NCI-H128 (cell line): ENCODE results near the gene HERC6.
"Not testable (repeated sequence)": the region's sequence is repeated elsewhere in the genome, so short reads cannot be mapped to it uniquely, and the experiment has no call there.

Experiments used
- DNase-seq: peaks from one replicate; lab custom pipeline; 2025; ENCODE audit not compliant: unreplicated experiment; lab: John Stamatoyannopoulos, UW

Gene HERC6

DNA sequence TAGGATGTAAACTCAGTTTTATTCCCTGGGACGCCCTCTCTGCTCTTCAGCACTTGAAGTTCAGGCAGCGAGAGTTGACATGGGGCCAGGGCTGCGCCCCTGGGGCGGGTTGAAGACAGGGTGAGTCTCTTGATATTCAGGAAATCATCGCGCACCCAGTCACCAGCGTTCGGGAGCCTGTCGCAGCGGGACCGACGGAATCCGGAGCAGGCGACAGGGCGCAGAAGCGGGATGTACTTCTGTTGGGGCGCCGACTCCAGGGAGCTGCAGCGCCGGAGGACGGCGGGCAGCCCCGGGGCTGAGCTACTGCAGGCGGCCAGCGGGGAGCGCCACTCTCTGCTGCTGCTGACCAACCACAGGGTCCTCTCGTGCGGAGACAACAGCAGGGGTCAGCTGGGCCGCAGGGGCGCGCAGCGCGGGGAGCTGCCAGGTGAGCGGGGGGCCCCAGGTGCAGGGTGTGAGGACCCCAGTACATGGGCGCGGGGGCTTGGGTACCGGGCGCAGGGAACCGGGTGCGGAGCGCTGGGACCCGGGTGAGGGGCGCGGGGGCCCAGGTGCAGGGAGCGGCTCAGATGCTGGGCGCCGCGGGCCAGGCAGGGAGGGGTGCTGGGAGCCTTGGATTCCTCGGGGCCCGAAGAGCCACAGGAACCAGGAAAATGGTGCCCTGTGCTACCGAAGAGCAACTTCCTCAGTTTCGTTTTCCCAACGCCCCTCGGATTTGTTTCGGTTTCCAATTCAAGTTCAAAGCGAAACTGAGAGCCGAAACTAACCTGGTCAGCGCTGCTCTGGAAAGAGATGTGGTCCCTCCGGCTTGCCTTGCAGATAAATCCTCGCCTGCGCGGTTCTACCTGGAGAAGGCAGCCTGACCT is at the start of gene HERC6:
Gene HERC6 (plus strand): TSS at position 162 of the 869 bp plus-strand sequence. CDS start 70 bp downstream, at position 232.
- peak; percentile 37 for DNase-seq

DNA sequence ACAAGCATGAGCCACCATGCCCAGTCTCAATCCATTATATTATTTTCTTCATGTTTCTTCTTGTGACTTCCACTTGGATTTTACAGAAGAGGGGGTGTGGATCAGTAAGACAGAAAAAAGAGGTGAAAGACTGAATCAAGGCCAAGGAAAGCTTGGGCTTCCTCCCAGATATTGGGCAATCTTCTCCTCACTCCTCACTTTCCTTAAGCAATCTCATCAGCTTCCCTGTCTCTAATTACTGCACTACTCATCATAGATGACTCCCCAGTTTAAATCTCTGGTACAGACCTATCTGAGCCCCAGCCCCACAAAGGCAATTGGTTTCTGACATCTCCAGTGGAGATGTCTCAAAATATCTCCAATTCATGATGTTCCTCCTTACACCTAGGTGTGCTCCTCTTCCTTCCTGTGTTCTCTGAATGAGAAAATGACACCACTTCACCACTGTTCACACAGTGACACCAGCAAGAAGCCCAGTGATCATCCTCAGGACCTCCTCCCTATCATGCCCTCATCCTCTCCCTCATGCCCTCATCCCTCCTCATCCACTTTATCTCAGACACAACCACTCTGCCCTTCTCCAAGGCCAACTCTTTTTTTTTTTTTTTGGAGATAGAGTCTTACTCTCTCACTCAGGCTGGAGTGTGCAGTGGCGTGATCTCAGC is 44.8 kb upstream of the HERC6 start:
- DNase-seq, result no peak

DNA sequence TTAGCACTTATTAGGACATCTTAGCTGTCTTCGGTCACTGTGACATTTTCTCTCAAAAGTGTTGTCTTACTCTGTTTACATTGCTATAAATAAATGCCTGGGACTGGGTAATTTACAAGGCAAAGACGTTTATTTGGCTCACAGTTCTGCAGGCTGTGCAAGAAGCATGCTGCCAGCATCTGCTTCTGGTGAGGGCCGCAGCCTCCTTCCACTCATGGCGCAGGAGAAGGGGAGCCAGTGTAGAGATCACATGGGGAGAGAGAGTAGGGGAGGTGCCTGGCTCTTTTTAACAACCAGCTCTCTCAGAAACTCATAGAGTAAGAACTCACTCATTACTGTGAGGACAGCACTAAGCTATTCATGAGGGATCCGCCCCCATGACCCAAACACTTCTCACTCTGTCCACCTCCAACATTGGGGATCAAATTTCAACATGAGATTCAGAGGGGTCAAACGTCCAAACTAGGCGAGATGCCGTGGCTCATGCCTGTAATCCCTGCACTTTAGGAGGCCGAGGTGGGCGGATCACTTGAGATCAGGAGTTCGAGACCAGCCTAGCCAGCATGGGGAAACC is 43.5 kb upstream of the HERC6 start:
- no peak for DNase-seq

DNA sequence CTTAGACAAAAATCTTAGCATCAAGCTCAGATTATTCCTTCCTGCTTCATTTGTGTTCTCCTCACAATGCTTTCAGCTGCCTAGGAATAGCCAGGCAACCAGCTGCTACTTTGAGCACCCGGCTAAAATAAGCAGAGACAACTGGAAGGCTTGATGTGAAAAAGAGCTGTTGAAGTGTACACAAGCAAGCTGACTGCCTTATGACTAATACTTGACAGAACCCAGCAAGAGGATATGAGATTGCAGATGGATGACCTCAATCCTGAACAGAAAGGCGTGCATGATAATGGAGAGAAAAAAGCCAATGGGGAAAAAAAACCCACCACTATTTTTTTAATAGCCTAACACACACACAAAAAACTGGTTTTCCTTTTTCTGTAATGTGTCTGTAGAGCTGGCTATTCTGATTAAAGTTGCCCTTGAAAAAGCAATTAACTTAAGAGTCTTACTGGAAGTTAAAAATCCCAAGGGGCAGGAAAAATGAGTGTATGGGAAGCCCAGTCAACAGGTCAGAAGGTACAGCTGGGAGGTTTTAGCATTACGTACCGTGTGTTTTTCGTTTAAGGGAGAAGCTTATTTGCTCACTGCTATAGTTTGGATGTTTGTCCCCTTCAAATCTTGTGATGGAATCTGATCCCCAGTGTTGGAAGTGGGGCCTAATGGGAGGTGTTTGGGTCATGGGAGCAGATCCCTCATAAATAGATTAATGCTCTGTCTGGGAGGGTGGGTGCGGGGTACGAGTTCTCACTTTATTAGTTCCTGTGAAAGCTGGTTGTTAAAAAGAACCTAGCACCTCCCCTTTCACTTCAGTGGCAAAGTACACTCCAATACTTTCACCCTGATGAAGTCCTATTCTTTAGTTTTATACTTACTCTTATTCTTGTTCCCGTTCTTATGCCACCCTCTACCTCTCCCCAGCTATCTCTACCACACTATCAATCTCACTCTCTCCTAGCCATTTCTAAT is 37.1 kb upstream of the HERC6 start:
- no peak for DNase-seq

DNA sequence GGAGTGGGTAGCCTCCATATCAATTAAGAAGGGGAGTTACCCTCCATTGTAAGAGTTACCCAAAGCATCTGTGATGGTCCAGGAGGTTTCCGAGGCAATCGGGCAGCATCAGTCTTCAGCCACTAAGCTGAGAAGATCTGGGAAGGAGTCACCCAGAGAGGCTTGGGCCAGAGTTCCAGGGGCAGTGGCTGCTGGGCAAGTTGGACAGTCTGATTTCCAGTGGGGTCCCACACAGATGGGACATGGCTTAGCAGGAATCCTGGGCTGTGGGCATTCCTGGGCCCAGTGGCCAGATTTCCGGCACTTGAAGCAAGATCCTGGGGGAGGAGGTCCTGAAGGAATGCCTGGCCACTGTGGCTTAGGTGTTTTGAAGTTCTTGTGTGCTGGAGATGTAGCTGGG is 31.8 kb upstream of the HERC6 start:
- not testable (repeated sequence) for DNase-seq

DNA sequence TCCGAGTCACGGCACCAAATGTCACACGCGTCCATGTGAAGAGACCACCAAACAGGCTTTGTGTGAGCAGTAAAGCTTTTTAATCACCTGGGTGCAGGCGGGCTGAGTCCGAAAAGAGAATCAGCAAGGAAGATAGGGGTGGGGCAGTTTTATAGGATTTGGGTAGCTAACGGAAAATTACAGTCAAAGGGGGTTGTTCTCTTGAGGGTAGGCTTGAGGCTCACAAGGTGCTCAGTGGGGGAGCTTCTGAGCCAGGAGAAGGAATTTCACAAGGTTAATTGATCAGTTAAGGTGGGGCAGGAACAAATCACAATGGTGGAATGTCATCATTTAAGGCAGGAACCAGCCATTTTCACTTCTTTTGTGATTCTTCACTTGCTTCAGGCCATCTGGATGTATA is 29.9 kb upstream of the HERC6 start:
- not testable (repeated sequence) for DNase-seq

DNA sequence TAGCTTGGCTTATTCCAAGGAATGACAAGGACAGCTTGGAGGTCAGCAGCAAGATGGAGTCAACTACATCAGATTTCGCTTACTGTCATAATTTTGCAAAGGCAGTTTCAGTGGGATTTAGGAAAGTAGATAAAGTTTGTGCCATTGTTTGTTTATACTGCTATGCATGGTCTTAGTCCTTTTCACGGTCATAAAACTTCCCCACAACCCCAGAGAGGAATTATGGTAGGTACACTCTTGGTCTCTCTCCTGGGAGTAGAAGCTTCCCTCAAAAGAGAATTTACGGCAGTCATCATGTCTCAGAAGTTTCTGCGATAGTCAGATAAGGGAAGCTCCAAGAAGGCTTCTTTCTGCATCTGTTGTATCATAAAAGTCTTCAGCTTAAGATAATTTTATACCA is 27.9 kb upstream of the HERC6 start:
- no peak for DNase-seq

DNA sequence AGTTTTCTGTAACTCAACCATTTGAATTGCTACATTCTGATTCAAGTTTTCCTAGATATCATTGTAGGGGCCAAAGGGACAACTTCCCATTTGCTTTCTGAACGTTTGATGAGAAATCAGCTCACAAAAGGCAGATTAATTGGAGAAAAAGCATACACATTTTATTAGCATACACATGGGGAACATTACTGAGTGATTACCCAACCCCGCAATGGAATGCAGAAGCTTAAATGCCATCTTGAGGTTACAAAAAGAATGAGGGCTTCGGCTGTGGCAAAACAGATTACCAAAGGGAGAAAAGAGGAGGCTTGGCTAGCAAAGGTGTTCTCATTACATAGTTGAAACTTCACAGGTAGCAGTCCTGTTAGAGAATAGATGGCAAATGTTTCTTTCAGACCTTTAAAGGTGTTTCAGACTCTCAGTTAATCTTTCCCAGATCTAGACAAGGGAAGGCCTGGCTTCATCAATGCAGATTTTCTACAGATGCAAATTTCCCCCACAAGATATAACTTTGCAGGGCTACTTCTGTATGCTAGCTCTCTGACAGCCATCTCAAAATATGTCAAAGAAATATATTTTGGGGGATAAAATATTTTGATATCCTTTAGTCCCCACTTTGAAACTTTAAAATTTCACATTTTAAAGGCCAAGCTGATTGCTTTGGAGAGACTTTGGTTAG is 26.5 kb upstream of the HERC6 start:
- DNase-seq, result no peak

DNA sequence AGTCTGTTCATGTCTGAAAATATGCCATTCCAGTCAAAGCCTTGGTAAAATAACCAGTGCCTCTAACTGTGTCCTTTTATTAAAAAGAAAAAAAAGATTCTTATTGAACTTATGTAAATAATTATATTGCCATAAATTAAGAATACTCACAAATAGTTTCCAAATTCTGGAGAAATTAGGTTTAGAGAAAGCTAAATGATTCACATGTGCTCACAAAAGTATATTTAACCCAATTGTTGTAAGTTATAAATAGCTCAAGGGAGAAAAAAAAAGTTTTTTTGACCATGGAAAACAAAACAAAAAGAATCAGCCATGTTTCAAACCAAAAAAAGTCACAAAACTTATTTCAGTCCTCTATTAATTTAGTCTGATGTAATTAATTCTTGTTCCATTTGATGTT is 25.3 kb upstream of the HERC6 start:
- DNase-seq, result no peak

DNA sequence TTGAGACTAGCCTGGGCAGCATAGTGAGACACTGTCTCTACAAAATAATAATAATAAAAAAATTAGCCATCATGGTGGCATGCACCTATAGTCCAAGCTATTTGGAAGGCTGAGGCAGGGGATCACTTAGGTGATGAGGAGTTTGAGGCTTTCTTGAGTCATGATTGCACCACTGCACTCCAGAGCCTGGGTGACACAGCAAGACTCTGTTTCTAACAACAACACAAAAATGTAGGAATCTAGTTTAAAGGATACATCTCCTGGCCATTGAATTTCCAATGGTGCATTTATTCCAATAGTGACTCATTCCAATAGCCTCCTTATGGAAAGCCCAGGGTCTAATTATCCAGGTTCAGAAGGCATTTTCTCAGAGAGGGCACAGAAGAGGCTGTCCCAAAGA is 21.9 kb upstream of the HERC6 start:
- DNase-seq, result no peak

DNA sequence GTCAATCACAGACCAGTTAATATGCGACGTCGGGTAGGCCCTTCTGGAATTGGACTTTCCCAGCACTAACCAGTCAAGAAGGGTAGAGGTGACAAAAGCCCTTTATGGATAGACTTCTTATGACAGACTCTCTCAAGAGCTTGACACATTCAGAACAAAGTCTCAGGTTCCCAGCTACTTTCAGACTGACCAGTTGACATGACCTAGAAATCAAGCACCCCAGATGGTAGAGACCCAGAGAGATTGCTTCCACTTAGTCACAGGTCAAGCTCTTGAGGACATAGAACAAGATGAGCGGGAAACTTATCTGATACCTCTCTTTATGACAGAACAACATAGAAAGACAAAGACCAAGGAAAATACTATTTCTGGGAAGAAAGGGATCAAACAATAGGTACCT is 21.4 kb upstream of the HERC6 start:
- no peak for DNase-seq

DNA sequence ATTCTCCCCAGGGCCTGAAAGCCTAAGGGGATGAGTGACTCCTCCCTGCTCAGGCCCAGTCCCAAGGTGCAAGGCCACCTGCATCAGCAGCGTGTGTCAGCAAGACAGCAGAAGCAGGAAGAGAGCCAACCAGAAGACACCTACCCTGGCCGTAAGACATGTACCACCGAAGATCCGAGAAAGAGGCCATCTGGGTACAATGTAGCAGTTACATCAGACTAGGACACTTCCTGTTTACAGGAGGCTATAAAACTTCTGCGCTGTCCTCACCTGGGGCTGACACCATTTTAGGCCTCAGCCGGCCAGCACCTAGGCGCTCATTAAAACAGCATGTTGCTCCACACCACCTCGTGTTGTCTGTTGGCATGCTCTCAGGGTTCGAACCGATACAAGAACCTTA is 19.1 kb upstream of the HERC6 start:
- DNase-seq, result no peak

DNA sequence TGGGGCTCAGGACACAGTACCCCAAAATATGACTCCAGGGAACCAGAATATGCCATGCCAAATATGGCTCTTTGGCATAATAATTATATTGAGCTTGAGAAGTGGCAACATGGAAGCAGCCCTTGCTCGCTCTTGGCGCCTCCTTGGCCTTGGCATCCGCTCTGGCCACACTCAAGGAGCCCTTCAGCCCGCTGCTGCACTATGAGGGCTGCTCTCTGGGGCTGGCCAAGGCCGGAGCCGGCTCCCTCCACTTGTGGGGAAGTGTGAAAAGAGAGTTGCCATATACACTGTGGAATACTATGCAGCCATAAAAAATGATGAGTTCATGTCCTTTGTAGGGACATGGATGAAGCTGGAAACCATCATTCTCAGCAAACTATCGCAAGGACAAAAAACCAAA is 18.4 kb upstream of the HERC6 start:
- no peak for DNase-seq

DNA sequence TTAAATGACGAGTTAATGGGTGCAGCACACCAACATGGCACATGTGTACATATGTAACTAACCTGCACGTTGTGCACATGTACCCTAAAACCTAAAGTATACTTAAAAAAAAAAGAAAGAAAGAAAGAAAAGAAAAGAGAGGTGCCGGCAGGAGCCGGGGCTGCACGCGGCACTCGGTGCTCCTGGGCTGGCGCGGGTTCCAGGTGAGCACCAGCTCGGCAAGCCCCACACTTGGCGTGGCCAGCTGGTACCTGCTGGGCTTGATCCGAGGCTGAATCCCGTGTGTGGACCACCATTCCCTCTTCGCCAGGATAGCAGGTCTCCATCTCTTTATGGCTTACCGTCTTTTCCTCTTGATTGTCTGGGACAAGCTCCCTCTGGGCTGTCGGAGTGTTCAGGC is 17.9 kb upstream of the HERC6 start:
- no peak for DNase-seq

DNA sequence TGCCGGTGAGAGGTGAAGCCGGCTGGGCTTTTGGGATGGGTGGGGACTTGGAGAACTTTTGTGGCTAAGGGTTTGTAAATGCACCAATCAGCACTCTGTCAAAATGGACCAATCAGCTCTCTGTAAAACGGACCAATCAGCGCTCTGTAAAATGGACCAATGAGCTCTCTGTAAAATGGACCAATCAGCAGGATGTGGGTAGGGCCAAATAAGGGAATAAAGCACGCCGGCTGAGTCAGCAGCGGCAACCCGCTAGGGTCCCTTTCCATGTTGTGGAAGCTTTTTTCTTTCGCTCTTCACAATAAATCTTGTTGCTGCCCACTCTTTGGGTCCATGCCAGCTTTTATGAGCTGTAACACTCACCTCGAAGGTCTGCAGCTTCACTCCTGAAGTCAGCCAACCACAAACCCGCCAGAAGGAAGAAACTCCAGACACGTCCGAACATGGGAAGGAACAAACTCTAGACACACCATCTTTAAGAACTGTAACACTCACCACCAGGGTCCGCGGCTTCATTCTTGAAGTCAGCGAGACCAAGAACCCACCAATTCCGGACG is 17.4 kb upstream of the HERC6 start:
- not testable (repeated sequence) for DNase-seq

DNA sequence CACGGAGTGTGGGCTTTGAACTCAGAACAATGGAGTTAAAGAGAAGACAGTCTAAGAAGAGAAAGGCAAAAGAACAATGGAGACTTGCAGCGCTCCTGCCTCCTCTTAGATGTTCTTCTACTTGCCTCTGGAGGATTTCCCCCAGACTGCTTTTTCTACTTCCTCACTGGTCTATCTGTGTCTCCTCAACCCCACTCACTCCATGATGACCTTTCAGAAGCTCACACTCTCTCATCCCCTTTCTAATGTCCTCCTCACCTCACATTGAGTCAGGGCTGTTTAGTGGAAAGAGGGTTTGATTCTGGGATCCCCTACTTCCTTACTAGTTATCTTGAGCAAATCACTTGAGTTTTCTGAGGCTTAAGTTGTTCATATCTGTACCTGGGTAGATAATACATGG is 12.2 kb upstream of the HERC6 start:
- DNase-seq, result no peak

DNA sequence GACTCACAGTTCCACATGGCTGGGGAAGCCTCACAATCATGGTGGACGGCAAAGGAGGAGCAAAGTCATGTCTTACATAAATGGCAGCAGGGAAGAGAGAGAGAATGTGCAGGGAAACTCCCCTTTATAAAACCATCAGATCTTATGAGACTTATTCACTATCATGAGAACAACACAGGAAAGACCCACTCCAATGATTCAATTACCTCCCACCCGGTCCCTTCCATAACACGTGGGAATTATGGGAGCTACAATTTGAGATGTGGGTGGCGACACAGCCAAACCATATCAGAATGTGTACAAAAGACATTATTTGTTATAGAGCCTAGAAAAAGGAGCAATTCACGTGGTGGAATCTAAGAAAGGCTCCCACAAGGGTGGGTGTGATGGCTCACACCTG is 10.8 kb upstream of the HERC6 start:
- DNase-seq, result no peak

DNA sequence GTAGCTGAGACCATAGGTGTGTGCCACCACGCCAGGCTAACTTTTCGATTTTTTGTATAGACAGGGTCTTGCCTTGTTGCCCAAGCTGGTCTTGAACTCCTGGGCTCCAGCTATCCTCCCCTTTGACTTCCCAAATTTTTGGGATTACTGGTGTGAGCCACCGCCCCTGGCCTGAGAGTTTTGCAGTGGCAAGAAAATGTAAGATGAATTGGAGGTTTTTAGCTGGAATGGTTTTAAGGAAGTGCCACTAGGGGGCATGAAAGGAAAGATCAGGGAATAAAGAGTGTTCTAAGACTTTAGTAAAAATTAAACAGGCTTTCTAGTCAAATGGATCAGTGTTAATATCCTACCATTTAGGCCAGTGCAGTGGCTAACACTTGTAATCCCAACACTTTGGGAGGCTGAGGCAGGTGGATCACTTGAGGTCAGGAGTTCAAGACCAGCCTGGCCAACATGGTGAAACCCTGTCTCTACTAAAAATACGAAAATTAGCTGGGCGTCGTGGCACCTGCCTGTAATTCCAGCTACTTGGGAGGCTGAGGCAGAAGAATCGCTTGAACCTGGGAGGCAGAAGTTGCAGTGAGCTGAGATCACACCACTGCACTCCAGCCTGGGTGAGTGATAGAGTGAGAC is 9.4 kb upstream of the HERC6 start:
- not testable (repeated sequence) for DNase-seq

DNA sequence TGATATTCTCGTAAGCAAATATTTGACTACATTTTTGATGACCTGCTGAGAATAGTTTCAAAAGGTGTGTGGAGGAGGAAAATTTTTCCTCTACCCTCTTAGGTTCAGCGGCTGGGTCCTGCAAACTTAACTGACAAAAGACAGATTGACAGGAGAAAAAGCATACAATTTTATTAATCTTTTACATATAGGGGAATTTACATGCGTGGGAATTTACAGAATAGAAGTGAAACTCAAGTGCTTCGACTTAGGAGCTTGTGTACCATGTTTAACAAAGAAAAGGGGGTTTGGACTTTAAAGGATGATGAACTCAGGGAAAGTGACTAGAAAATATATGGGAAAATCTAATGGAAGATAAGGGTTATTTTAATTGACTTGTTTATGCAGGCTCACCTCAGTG is 2.5 kb downstream of the HERC6 start:
- no peak for DNase-seq

DNA sequence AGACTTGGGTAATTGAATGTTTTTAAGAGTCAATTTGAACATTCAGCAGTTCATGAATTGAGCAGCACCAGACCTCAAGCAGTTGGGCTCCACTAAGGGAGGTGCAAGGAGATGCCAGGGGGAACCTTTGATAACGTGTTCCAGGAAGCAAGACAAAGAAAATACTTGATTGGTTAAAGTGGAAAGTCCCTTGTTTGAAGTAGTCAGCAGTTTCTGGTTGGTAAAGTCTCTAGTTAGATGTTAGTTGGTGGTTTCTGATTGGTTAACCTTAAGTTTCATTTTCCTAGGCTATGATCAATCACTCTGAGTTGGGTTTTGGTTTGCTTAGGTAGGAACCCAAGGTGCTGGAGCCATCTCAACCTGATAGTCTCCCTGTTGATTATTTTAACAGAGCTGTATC is 4.0 kb downstream of the HERC6 start:
- DNase-seq, result no peak
